Uterus (tissue), 2 donors: ENCODE data around the gene RPL32.

Source experiments
- POLR2A ChIP-seq, 2 donors: fragments of 450-650 bp; IDR thresholded peaks; one replicate each; pipeline ENCODE4 v1.6.1; 2016; ENCODE audit warnings: antibody characterized with exemption in 2 of 2, mild to moderate bottlenecking in 1 of 2, moderate library complexity in 1 of 2
- TF ChIP-seq, protein P1 (sequence below), 4 experiments: fragments of 200-600 bp in 2 of 4; fragments of 450-650 bp in 2 of 4; sonication (generic) in 2 of 4; IDR thresholded peaks; one replicate each; pipeline ENCODE4 v1.5.1; 2016 to 2019; ENCODE audit warnings: antibody characterized with exemption in 4 of 4, mild to moderate bottlenecking in 2 of 4, moderate library complexity in 1 of 4

DNA sequence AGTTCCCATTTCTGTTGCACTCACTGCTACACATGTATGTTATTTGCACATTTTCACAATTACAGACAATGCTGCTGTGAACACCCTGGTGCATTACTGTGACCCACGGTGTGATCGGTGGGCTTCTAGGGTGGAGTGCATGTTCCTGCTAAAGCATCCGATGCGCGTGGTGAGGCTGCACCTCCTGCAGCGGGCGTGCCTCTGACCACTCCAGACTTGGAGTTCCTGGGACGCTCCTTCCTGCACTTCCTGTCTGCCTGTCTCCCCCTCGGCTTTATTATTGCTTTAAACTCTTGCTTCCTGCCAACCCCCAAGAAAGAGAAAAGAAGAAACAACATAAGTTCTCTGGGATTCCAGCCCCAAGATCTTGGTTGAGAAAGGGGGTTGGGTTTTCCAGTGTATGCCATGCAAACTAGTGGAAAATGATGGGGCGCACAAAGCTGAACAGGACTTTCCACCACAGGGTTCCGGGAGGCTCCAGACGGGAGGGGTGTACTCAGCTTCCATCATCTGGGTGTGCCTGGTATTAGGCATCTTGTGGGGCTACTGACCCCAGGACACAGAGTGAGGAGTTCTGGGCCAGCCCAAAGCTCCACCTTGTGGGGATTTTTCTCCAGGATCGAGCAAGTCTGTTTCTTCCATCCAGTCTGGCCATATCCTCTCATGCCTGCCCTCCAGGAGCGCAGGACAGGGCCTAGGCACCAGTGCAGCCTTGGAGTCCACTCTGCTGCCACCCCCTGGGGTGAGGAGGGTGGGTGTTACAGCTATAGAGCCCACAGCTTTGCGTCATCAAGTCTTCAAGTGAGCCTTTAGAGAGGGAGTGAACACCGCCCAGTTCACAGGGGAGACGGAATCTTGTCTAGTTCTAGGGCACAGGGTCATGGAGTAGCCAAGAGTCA is 11.2 kb downstream of the RPL32 start:
- TF ChIP-seq, protein P1, sequence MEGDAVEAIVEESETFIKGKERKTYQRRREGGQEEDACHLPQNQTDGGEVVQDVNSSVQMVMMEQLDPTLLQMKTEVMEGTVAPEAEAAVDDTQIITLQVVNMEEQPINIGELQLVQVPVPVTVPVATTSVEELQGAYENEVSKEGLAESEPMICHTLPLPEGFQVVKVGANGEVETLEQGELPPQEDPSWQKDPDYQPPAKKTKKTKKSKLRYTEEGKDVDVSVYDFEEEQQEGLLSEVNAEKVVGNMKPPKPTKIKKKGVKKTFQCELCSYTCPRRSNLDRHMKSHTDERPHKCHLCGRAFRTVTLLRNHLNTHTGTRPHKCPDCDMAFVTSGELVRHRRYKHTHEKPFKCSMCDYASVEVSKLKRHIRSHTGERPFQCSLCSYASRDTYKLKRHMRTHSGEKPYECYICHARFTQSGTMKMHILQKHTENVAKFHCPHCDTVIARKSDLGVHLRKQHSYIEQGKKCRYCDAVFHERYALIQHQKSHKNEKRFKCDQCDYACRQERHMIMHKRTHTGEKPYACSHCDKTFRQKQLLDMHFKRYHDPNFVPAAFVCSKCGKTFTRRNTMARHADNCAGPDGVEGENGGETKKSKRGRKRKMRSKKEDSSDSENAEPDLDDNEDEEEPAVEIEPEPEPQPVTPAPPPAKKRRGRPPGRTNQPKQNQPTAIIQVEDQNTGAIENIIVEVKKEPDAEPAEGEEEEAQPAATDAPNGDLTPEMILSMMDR (IDR thresholded peaks at IDR 0.05), result no peak
- TF ChIP-seq POLR2A (IDR thresholded peaks at IDR 0.05), result no peak
